ENCODE data around the gene ARRB1. TPM values are rescaled to one million over a fixed set of nuclear protein-coding genes. Genes with fewer than 3 reads are reported as not detected.
A peak's percentile ranks its signal among the peaks of the same experiment; 100 is the strongest.

ARRB1 gene
- total and polyA plus RNA-seq, 2 experiments from 2014 or later, result 4.5 to 10.7 TPM

GRCh38 chr11:75389925-75390324 is 38.5 kb upstream of the ARRB1 start:
- TF ChIP-seq CTCF (IDR thresholded peaks at IDR 0.05; ENCODE audit: low read depth, low read length), result no peak
- Histone ChIP-seq H3K27me3 (no peaks in the 10 kb centered on the region), H3K27ac (no peak overlapping the region), H3K4me3 (no peak overlapping the region), H3K36me3 (no peaks in the 10 kb centered on the region), H3K4me1 (ENCODE audit: low read depth) (peaks cover 3% of the 10 kb centered on the region), H3K9me3 (ENCODE audit: low read depth) (no peaks in the 10 kb centered on the region)
- no peak for DNase-seq (ENCODE audit: low read depth in 1 of 2, low spot score in 1 of 2)

GRCh38 chr11:75389276-75389605 is 37.8 kb upstream of the ARRB1 start:
- DNase-seq (ENCODE audit: low read depth in 1 of 2, low spot score in 1 of 2), result no peak
- Histone ChIP-seq H3K36me3 (no peaks in the 10 kb centered on the region), H3K27ac (no peak overlapping the region), H3K4me3 (no peak overlapping the region), H3K4me1 (ENCODE audit: low read depth) (peaks cover 3% of the 10 kb centered on the region), H3K27me3 (no peaks in the 10 kb centered on the region), H3K9me3 (ENCODE audit: low read depth) (no peaks in the 10 kb centered on the region)
- no peak for TF ChIP-seq CTCF (IDR thresholded peaks at IDR 0.05; ENCODE audit: low read depth, low read length)

DNA sequence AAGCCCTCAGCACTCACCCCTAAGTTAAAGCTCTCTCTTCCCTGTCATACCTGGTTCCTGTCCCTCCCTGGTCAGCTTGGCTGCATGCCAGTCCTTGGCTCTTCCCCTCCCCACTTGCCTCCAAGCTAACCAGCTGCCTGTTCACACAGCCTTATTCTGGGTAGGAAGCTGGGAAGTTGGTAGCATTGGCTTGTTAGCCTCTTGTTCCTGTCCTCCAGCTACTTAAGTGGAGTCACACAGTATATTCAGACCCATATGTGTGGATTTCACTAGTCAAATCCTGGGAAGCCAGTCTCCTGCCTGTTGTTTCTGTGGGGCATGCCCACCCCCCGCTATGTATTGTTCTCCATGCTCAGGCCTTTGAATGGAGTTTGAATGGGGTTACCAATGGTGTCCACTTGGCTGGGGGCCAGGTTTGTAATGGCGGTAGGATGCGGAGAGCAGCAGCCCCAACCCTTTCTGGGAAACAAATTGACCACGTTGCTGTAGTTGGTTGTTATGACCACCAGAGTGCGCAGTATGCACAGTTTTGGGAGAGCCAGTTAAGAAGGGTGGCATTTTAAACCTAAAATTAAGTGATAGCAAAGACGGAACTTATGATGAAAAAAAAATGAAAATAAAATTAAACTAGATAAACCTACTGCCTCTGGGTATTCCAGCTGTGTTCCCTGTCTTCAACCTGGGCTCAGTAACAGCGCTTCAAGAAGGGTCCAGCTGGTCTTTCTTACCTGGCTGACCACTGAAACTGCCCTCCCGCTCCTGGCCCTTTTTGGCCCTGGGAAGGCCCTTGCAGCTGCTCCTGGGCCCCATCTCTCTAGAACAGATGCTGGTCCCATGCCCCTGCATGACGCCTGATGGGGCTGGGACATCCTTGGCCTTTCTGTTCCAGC is 37.2 kb upstream of the ARRB1 start:
- TF ChIP-seq CTCF (IDR thresholded peaks at IDR 0.05; ENCODE audit: low read depth, low read length), result peak; percentile 78
- Histone ChIP-seq H3K27ac (no peak overlapping the region), H3K9me3 (ENCODE audit: low read depth) (no peaks in the 10 kb centered on the region)

DNA sequence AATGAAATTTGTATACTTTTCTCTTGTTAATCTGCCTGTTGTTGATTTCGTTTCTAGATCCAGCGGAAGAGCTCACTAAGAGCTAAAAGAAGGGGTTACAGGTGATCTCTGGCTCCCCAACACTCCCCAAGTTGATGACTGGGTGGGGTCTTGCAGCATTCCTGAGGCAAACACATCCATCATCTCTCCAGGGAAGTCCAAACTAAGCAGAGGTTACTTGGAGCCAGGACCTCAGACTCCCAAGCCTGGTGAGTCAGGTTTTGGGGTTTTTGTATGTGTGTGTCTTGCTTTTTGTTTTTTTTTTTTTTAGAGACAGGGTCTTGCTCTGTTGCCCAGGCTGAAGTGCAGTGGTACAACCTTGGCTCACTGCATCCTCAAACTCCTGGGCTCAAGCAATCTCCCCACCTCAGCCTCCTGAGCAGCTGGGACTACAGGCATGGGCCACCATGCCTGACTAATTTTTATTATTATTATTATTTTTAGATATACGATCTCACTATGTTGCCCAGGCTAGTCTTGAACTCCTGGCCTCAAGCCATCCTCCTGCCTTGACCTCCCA is 36.4 kb upstream of the ARRB1 start:
- TF ChIP-seq CTCF (IDR thresholded peaks at IDR 0.05; ENCODE audit: low read depth, low read length), result no peak
- no peak overlapping the region for H3K4me3 ChIP-seq
- peaks cover 3% of the 10 kb centered on the region for H3K4me1 ChIP-seq (ENCODE audit: low read depth)
- DNase-seq (ENCODE audit: low read depth in 1 of 2, low spot score in 1 of 2), result no peak
- no peak overlapping the region for H3K27ac ChIP-seq
- no peaks in the 10 kb centered on the region for H3K9me3 ChIP-seq (ENCODE audit: low read depth)
- H3K27me3 ChIP-seq, result no peaks in the 10 kb centered on the region
- no peaks in the 10 kb centered on the region for H3K36me3 ChIP-seq

More for the DNA sequence above, 37.2 kb upstream of the ARRB1 start:
- Histone ChIP-seq H3K36me3 (no peaks in the 10 kb centered on the region), H3K27me3 (no peaks in the 10 kb centered on the region), H3K4me3 (no peak overlapping the region), H3K4me1 (ENCODE audit: low read depth) (peaks cover 3% of the 10 kb centered on the region)
- DNase-seq (ENCODE audit: low read depth in 1 of 2, low spot score in 1 of 2), result peak; percentile 83 to 87

GRCh38 chr11:75386942-75387630 is 35.6 kb upstream of the ARRB1 start:
- no peaks in the 10 kb centered on the region for H3K27me3 ChIP-seq
- no peaks in the 10 kb centered on the region for H3K36me3 ChIP-seq
- H3K4me1 ChIP-seq (ENCODE audit: low read depth), result peaks cover 3% of the 10 kb centered on the region
- TF ChIP-seq CTCF (IDR thresholded peaks at IDR 0.05; ENCODE audit: low read depth, low read length), result no peak
- H3K4me3 ChIP-seq, result no peak overlapping the region
- DNase-seq (ENCODE audit: low read depth in 1 of 2, low spot score in 1 of 2), result no peak
- H3K9me3 ChIP-seq (ENCODE audit: low read depth), result no peaks in the 10 kb centered on the region
- H3K27ac ChIP-seq, result no peak overlapping the region

Measured in cardiac muscle cell (in vitro differentiated cells and primary cell).